GM18520 (cell line): ENCODE data around the gene EXOC4.

Source experiments
- ATAC-seq: cut with Tn5 transposase; IDR thresholded peaks from one replicate; pipeline ENCODE4 v1.9.1; 2021; ENCODE audit not compliant: unreplicated experiment

EXOC4 gene

DNA sequence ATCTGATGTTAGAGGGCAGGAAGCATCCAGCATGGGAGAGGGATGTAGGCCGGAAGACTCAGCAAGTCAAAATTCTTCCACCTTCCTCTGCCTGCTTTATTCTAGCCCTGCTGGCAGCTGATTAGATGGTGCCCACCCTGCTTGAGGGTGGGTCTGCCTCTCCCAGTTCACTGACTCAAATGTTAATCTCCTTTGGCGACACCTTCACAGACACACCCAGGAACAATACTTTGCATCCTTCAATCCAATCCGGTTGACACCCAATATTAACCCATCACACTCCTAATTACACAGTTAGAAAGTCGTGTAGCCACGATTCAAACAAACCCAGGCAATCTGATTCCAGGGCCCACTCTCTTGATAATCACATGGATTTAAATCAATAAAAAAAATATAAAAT lies 440.4 kb downstream of the EXOC4 start:
- no peak for ATAC-seq

DNA sequence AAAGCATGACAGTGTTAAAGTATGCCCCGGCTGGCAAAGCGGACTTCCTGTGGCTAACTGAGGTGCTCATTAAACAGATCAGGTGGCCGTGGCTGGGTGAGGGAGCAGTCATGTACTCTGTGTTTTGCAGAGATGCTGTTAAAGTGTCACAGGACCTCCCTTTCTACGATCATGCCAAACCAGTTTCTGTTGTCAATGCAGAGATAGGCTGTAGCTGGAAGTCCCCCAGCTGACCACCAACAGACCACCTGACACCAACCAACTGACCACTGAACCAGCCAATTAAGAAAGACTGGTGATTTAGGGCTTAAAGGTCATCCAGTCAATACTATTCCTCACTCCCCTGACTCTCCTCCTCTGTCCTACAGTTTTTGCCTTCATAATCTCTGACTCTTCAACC lies 443.2 kb downstream of the EXOC4 start:
- ATAC-seq, result no peak

GRCh38 chr7:133697585-133697984 lies 444.7 kb downstream of the EXOC4 start:
- ATAC-seq, result no peak

DNA sequence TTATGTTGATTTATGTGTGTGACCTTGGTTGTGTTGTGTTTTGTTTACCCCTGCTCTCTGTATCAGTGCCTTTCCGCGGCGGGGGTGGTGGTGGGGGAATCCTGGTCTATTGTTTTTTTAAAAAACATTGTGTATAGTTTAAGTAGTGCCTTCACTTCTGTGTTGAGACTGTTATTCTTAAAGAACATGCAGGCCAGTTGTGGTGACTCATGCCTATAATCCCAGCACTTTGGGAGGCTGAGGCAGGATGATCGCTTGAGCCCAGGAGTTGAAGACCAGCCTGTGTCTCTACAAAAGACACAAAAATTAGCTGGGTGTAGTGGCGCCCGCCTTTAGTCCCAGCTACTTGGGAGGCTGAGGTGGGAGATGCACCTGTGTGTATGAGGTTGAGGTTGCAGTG lies 445.2 kb downstream of the EXOC4 start:
- no peak for ATAC-seq

DNA sequence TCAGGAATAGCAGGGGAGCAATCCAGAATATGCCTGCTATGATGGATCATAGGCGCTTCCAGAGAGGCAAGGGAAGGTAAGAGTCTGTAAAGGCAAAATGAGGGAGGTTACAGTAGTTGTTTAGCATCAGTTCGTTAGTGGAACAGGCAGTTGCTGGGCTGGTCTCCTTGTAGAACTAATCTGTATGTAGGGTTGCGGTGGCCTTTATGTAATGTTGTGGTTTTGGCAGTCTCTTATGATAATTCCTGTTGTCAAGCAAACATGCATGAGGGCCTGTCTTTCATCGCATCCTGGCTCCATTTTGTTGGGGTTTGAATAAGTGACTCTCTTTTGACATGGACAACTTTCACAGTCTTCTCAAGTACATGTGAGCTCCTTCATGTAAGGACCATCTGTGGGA lies 446.5 kb downstream of the EXOC4 start:
- ATAC-seq, result no peak

GRCh38 chr7:133702078-133702477 lies 449.2 kb downstream of the EXOC4 start:
- ATAC-seq, result no peak

DNA sequence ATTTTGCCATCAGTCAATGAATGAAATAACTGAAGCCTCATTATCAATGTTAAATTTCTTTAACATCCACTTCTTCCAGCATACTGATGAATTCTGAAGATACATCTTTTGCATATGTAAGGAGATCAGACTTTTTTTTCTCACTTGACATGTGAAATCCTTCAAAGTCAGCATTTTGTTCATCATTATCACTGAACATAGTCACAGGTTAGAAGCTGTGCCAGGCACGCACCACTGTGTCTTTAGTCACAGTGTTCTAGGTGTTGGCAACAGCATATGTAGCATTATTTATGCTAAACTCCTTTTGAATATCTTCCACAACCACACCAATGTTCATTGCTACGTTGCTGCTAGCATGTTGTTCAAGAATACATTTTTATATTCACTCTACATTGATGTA lies 450.1 kb downstream of the EXOC4 start:
- no peak for ATAC-seq

DNA sequence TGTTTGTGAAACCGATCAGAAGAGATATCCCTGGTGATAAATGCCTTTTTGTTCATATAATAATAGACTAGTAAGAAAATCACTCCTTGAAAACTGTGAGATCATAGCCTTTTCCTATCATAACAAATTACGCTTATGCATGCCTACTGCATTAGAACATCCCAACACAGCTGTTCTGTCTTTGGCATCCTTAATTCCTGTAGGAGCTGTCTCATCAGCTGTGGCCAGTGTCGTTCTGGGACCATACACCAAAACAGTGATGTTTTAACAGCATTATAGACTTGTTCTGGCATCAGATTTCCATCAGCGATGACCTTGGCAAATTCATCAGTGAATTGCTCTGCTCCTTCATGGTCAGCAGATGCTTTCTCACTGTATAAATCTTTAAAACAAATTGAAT lies 450.7 kb downstream of the EXOC4 start:
- ATAC-seq, result no peak

DNA sequence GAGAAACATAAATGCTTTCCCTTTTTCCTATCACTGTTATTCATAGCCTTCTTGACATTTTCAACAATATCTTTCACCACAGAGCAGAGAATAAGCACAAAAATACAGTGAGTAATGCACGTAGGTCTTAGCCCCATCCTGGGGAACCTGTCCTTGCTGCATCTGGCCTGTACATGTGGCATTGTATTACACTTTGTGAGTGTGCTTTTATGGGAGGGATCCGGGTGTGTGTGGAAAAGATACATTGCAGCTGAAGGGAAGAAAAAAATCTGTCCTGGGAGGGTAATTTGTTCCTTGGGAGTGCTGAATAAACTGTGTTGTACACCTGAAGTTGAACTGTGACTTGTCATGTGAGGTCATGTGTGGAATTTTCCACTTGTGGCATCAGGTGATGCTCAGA lies 451.6 kb downstream of the EXOC4 start:
- ATAC-seq, result no peak

DNA sequence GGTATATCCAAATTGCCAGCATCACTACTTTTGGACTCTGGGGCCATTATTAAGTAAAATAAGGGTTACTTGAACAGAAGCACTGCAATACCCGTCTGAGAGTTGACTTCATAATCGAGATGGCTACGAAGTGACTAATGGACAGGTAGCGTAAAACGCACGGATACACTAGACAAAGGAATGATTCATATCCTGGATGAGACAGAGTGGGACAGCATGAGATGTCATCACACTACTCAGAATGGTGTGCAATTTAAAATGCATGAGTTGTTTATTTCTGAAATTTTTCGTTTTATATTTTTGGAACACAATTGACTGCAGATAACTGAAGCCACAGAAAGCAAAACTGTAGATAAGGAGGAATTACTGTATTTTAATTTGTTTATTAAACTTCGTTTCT lies 452.7 kb downstream of the EXOC4 start:
- no peak for ATAC-seq

GRCh38 chr7:133706016-133706415 lies 453.1 kb downstream of the EXOC4 start:
- ATAC-seq, result no peak

GRCh38 chr7:133709036-133709880 lies 456.4 kb downstream of the EXOC4 start:
- ATAC-seq, result no peak

DNA sequence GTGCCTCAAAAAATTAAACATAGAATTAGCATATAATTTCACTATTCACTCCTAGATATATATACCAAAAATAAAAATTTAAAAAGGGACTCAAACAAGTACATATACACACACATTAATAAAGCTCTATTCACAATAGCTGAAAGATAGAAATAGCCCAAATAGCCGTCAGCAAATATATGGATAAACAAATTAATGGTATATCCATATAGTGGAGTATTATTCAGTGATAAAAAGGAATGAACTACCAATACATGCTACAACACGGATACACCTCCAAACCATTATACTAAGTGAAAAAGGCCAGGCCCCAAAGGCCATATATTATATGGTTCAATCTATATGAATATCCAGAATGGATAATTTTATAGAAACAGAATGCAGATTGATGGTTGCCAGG lies 459.7 kb downstream of the EXOC4 start:
- ATAC-seq, result no peak

DNA sequence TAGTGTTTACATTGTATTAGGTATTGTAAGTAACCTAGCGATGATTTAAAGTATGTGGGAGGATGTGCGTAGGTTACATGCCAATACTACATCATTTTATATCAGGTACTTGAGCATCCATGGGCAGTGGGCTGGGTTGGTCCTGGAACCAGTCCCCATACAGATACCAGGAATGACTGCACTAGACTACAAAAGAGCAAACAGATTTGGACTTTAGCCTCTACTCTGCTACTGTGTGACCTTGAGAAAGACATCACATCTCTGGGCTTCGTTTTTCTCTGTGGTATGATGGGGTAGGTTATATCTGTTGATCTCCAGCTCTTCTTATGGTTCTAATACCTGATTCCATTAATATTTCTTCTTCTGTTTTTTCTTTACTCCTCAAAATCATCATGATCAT lies 461.8 kb downstream of the EXOC4 start:
- ATAC-seq, result no peak

DNA sequence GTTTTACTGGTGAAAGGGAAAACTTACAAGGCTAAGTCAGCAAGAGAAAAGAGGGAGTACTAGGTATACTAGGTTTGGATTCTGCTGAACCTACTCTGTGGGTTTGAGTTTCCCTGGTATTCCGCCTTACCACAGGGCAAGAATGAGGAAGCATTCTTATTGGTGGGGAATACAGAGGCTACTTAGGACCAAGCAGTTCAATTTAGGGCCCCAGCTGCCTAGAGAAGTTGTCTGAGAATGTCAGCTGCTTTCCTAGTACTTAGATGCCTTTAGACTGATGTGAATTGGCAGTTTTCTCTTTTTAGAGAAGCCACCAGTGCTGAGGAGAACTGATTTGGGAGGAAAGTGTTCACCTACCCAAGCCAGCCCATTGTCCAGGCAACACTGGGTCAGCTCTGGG lies 465.3 kb downstream of the EXOC4 start:
- ATAC-seq, result no peak

DNA sequence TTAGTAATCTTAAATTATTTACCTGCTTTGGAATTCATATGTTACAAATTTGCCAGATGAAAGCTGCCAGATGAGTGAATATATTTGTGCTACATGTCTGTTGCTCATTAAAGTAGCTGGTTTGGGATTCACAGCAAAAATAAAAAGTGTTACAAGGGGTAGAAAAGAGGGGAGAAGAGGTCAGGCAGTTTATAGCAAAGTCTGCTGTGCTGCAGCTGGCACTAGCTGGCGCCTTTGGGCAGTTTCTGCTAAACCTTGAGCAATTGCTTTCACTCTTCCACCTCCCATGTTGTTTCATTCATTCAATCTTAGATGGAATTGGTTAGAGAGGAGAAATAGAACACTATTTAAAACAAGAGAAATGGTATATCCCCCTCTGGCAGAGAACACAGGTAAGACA lies 470.2 kb downstream of the EXOC4 start:
- ATAC-seq, result no peak

DNA sequence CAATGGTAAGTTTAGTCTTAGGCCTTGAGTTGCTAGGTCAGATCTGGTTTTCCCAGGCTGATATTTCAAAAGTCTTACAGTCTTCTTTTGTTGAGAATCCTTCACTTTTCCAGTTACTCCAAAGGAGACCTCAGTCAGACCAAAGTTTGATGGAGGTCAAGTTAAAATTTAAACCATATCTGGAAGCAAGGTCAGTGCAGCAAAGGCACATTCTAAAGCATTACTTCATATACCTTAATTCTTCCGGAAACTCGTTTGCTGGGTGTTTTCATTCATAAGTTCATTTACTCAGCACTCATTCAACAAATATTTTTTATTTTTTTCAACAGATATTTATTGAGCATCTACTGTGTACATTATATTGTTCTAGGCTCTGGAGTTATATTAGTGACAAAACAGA lies 471.3 kb downstream of the EXOC4 start:
- ATAC-seq, result no peak

DNA sequence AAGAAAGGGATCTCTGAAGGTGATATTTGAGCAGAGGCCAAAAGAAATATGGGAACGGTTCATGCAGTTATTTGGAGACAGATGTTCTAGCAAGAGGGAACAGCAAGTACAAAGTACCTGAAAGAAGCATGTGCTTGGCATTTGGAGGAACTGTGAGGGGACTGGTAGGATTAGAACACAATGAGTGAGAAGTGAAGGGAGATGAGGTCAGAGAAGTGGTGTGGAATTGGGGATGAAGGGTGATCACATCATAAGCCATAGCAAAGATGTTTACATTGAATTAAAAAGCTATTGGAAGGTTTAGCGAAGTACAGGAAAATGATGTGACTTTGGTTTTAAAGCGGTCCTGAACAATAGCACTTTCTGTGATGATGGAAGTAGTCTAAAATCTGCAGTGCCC lies 471.8 kb downstream of the EXOC4 start:
- ATAC-seq, result no peak

GRCh38 chr7:133727476-133728214 lies 474.8 kb downstream of the EXOC4 start:
- no peak for ATAC-seq

- ATAC-seq, result no peak
Measured at GRCh38 chr7:133730360-133730759, 477.5 kb downstream of the EXOC4 start.

GRCh38 chr7:133733401-133733800 lies 480.5 kb downstream of the EXOC4 start:
- ATAC-seq, result no peak

- no peak for ATAC-seq
Measured at GRCh38 chr7:133735222-133735621, 482.3 kb downstream of the EXOC4 start.

DNA sequence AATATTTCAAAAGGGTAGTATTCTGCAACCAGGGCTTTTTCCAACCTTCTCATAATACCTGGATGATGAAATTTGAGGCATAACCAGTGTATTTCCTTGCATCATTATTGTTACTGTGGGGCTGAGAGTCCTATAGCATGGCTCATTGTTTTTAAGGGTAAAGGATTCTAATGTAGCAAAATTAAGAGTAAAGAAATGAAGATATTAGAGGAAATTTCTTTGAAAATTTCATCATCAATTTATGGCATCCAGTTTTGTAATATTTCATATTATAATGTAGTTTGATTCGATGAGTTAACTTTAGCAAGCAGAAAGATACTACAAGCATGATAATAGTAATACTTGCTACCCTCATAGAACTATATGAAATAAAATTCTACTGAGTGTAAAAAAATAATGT lies 486.9 kb downstream of the EXOC4 start:
- ATAC-seq, result no peak
